Spleen (tissue), 7 donors: ENCODE measurements around the gene GPR152.

Experiments
- CTCF ChIP-seq, 11 experiments: fragments of 200-600 bp in 7 of 11; fragments of 450-650 bp in 4 of 11; sonication (generic) in 4 of 11; IDR thresholded peaks in 8 of 11; conservative IDR thresholded peaks in 3 of 11; 1 replicate in 7 of 11; 2 replicates in 4 of 11; pipeline versions ENCODE4 v1.4.0 to v1.8.0; 2016 to 2021; ENCODE audit warnings: antibody characterized with exemption in 11 of 11, inconsistent platforms in 4 of 11, mild to moderate bottlenecking in 1 of 11
- POLR2A ChIP-seq, 3 donors: fragments of 450-650 bp; IDR thresholded peaks; one replicate each; pipeline ENCODE4 v1.5.1; 2017; ENCODE audit warnings: antibody characterized with exemption in 3 of 3, mild to moderate bottlenecking in 1 of 3
- POLR2AphosphoS5 ChIP-seq, 3 donors: sonication (generic); formaldehyde crosslinking; IDR thresholded peaks; one replicate each; pipeline ENCODE4 v1.5.1; 2017; ENCODE audit warnings: antibody characterized with exemption in 3 of 3
- donor health status: DM: no; HTN: no; CAD: no; lungs with moderate emphysema.
- donor health status: DM: no; HTN: no; CAD: no.
- donor health status: DM: no; HTN: no; CAD: no.

DNA sequence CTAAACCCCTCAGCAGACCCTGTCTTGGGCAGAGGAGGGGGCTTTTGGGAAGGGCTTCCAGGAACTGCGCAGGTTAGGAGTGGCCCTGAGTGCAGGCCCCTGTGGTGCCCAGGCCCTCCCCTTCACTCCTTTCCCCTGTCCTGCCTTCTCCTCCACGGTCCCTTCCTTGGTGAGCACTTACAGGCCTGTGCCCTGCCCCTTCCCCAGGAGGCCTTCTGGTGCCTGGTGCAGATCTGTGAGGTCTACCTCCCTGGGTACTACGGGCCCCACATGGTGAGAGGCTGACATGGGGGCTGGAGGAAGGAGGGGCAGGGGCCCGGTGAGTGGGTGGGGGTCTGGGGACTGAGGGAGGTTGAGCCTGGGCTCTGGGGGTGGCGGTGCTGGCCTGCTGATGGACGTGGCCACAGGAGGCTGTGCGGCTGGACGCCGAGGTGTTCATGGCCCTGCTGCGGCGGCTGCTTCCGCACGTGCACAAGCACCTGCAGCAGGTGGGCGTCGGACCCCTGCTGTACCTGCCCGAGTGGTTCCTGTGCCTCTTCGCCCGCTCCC, 46.0 kb downstream of the GPR152 start:
- TF ChIP-seq CTCF (IDR thresholded peaks at IDR 0.05 in 8 of 11, conservative IDR thresholded peaks at IDR 0.05 in 3 of 11), result no peak
- TF ChIP-seq POLR2AphosphoS5 (IDR thresholded peaks at IDR 0.05), result peak in 1 of 3 donors; percentile 56
- no peak for TF ChIP-seq POLR2A (IDR thresholded peaks at IDR 0.05)
